ENCODE data around the gene AKAIN1. TPM values are rescaled to one million over a fixed set of nuclear protein-coding genes. Genes with fewer than 3 reads are reported as not detected.

Gene AKAIN1
- total RNA-seq, 1 experiment from 2014 or later, result not detected

GRCh38 chr18:5198311-5198710 lies 1.3 kb upstream of the AKAIN1 start:
- Mint-ChIP-seq H3K9me3 (ENCODE audit: low read depth, unreplicated experiment) (no peaks in the 10 kb centered on the region), H3K27me3 (ENCODE audit: unreplicated experiment) (no peaks in the 10 kb centered on the region), H3K4me1 (ENCODE audit: low read depth, unreplicated experiment) (no peaks in the 10 kb centered on the region), H3K4me3 (ENCODE audit: low read depth, unreplicated experiment) (no peak overlapping the region), H3K27ac (ENCODE audit: unreplicated experiment) (no peak overlapping the region), H3K36me3 (ENCODE audit: insufficient read depth, unreplicated experiment) (no peaks in the 10 kb centered on the region)
- no TSS peak for BruUV-seq (replicated peaks)
- DNase-seq, result no peak
- TF ChIP-seq CTCF (IDR thresholded peaks at IDR 0.05; ENCODE audit: unreplicated experiment), result no peak
- intact Hi-C loops (cut with micrococcal nuclease; ENCODE audit: unreplicated experiment), result no loop called here
- CTCF ChIA-PET, result no interaction called here

GRCh38 chr18:5197461-5197860 lies 404 bp upstream of the AKAIN1 start:
- Mint-ChIP-seq H3K4me3 (ENCODE audit: low read depth, unreplicated experiment) (no peak overlapping the region), H3K9me3 (ENCODE audit: low read depth, unreplicated experiment) (peaks cover under 1% of the 10 kb centered on the region), H3K4me1 (ENCODE audit: low read depth, unreplicated experiment) (no peaks in the 10 kb centered on the region), H3K27ac (ENCODE audit: unreplicated experiment) (no peak overlapping the region), H3K36me3 (ENCODE audit: insufficient read depth, unreplicated experiment) (no peaks in the 10 kb centered on the region), H3K27me3 (ENCODE audit: unreplicated experiment) (no peaks in the 10 kb centered on the region)
- no TSS peak for BruUV-seq (replicated peaks)
- CTCF ChIA-PET, result no interaction called here
- no peak for TF ChIP-seq CTCF (IDR thresholded peaks at IDR 0.05; ENCODE audit: unreplicated experiment)
- DNase-seq, result no peak
- intact Hi-C loops (cut with micrococcal nuclease; ENCODE audit: unreplicated experiment), result no loop called here

- no TSS peak for BruUV-seq (replicated peaks)
- no peak for TF ChIP-seq CTCF (IDR thresholded peaks at IDR 0.05; ENCODE audit: unreplicated experiment)
- CTCF ChIA-PET, result no interaction called here
- Mint-ChIP-seq H3K27me3 (ENCODE audit: unreplicated experiment) (no peaks in the 10 kb centered on the region), H3K9me3 (ENCODE audit: low read depth, unreplicated experiment) (peaks cover 3% of the 10 kb centered on the region), H3K4me3 (ENCODE audit: low read depth, unreplicated experiment) (no peak overlapping the region), H3K27ac (ENCODE audit: unreplicated experiment) (no peak overlapping the region), H3K4me1 (ENCODE audit: low read depth, unreplicated experiment) (no peaks in the 10 kb centered on the region), H3K36me3 (ENCODE audit: insufficient read depth, unreplicated experiment) (no peaks in the 10 kb centered on the region)
- intact Hi-C loops (cut with micrococcal nuclease; ENCODE audit: unreplicated experiment), result no loop called here
- DNase-seq, result no peak
Measured at GRCh38 chr18:5196253-5197031, 615 bp downstream of the AKAIN1 start.

GRCh38 chr18:5195656-5196055 lies 1.4 kb downstream of the AKAIN1 start:
- intact Hi-C loops (cut with micrococcal nuclease; ENCODE audit: unreplicated experiment), result no loop called here
- no peak overlapping the region for H3K4me3 Mint-ChIP-seq (ENCODE audit: low read depth, unreplicated experiment)
- H3K27ac Mint-ChIP-seq (ENCODE audit: unreplicated experiment), result no peak overlapping the region
- no peak for TF ChIP-seq CTCF (IDR thresholded peaks at IDR 0.05; ENCODE audit: unreplicated experiment)
- H3K27me3 Mint-ChIP-seq (ENCODE audit: unreplicated experiment), result no peaks in the 10 kb centered on the region
- peaks cover 3% of the 10 kb centered on the region for H3K9me3 Mint-ChIP-seq (ENCODE audit: low read depth, unreplicated experiment)
- H3K36me3 Mint-ChIP-seq (ENCODE audit: insufficient read depth, unreplicated experiment), result no peaks in the 10 kb centered on the region
- CTCF ChIA-PET, result no interaction called here
- BruUV-seq (replicated peaks), result no TSS peak
- DNase-seq, result no peak
- H3K4me1 Mint-ChIP-seq (ENCODE audit: low read depth, unreplicated experiment), result no peaks in the 10 kb centered on the region
